Measurements from ENCODE around the gene SELENOI. TPM values are rescaled to one million over a fixed set of nuclear protein-coding genes. Genes with fewer than 3 reads are reported as not detected.

Gene SELENOI
- total RNA-seq, 1 donor from 2014 or later, result 33.4 TPM

GRCh38 chr2:26356111-26356510 lies 10.2 kb downstream of the SELENOI start:
- intact Hi-C loops (cut with DNase I), result no loop called here
- no peaks in the 10 kb centered on the region for H3K9me3 ChIP-seq
- TF ChIP-seq POLR2A (IDR thresholded peaks at IDR 0.05), result no peak
- no peak for TF ChIP-seq POLR2AphosphoS5 (IDR thresholded peaks at IDR 0.05; ENCODE audit: insufficient read depth in 1 of 2, low read depth in 1 of 2)
- TF ChIP-seq CTCF (IDR thresholded peaks at IDR 0.05), result no peak
- no peak for DNase-seq (ENCODE audit: extremely low spot score in 2 of 2)
- H3K4me1 ChIP-seq, result peaks cover 50% of the 10 kb centered on the region
- no peaks in the 10 kb centered on the region for H3K36me3 ChIP-seq
- H3K27me3 ChIP-seq, result no peaks in the 10 kb centered on the region
- no peak overlapping the region for H3K4me3 ChIP-seq
- H3K27ac ChIP-seq, result peak overlapping the region; percentile 71

GRCh38 chr2:26356771-26357170 lies 10.8 kb downstream of the SELENOI start:
- TF ChIP-seq POLR2AphosphoS5 (IDR thresholded peaks at IDR 0.05; ENCODE audit: insufficient read depth in 1 of 2, low read depth in 1 of 2) (no peak), CTCF (IDR thresholded peaks at IDR 0.05) (no peak), POLR2A (IDR thresholded peaks at IDR 0.05) (no peak)
- no peak overlapping the region for H3K4me3 ChIP-seq
- peak overlapping the region; percentile 71 for H3K27ac ChIP-seq
- peaks cover 50% of the 10 kb centered on the region for H3K4me1 ChIP-seq
- no peak for DNase-seq (ENCODE audit: extremely low spot score in 2 of 2)
- no peaks in the 10 kb centered on the region for H3K27me3 ChIP-seq
- no peaks in the 10 kb centered on the region for H3K9me3 ChIP-seq
- intact Hi-C loops (cut with DNase I), result no loop called here
- no peaks in the 10 kb centered on the region for H3K36me3 ChIP-seq

- Histone ChIP-seq H3K4me3 (no peak overlapping the region), H3K9me3 (no peaks in the 10 kb centered on the region), H3K27me3 (no peaks in the 10 kb centered on the region), H3K36me3 (no peaks in the 10 kb centered on the region), H3K4me1 (peaks cover 50% of the 10 kb centered on the region), H3K27ac (no peak overlapping the region)
- no peak for TF ChIP-seq CTCF (IDR thresholded peaks at IDR 0.05)
- no peak for TF ChIP-seq POLR2AphosphoS5 (IDR thresholded peaks at IDR 0.05; ENCODE audit: insufficient read depth in 1 of 2, low read depth in 1 of 2)
- TF ChIP-seq POLR2A (IDR thresholded peaks at IDR 0.05), result no peak
- intact Hi-C loops (cut with DNase I), result no loop called here
- DNase-seq (ENCODE audit: extremely low spot score in 2 of 2), result no peak
These were observed 14.0 kb downstream of the SELENOI start for GRCh38 chr2:26359886-26360473.

- Histone ChIP-seq H3K27me3 (no peaks in the 10 kb centered on the region), H3K4me1 (peaks cover 20% of the 10 kb centered on the region), H3K4me3 (no peak overlapping the region), H3K9me3 (no peaks in the 10 kb centered on the region), H3K27ac (no peak overlapping the region), H3K36me3 (peaks cover 3 to 19% of the 10 kb centered on the region in 2 donors)
- DNase-seq (ENCODE audit: extremely low spot score in 2 of 2), result no peak
- TF ChIP-seq CTCF (IDR thresholded peaks at IDR 0.05) (no peak), POLR2AphosphoS5 (IDR thresholded peaks at IDR 0.05; ENCODE audit: insufficient read depth in 1 of 2, low read depth in 1 of 2) (no peak), POLR2A (IDR thresholded peaks at IDR 0.05) (no peak)
- intact Hi-C loops (cut with DNase I), result no loop called here
These were observed 17.4 kb downstream of the SELENOI start for GRCh38 chr2:26363323-26363722.

GRCh38 chr2:26363958-26364357 lies 18.0 kb downstream of the SELENOI start:
- intact Hi-C loops (cut with DNase I), result no loop called here
- peaks cover 3 to 19% of the 10 kb centered on the region in 2 donors for H3K36me3 ChIP-seq
- no peaks in the 10 kb centered on the region for H3K27me3 ChIP-seq
- no peak overlapping the region for H3K27ac ChIP-seq
- peaks cover 17% of the 10 kb centered on the region for H3K4me1 ChIP-seq
- H3K4me3 ChIP-seq, result no peak overlapping the region
- H3K9me3 ChIP-seq, result no peaks in the 10 kb centered on the region
- no peak for DNase-seq (ENCODE audit: extremely low spot score in 2 of 2)
- no peak for TF ChIP-seq POLR2AphosphoS5 (IDR thresholded peaks at IDR 0.05; ENCODE audit: insufficient read depth in 1 of 2, low read depth in 1 of 2)
- no peak for TF ChIP-seq POLR2A (IDR thresholded peaks at IDR 0.05)
- TF ChIP-seq CTCF (IDR thresholded peaks at IDR 0.05), result no peak
